HCT116 (cell line): ENCODE results near the gene ELMO2. TPM values are rescaled to one million over a fixed set of nuclear protein-coding genes. Genes with fewer than 3 reads are reported as not detected.

Source experiments
- ATAC-seq: fragments of 200-7000 bp; cut with Tn5 transposase; 2 replicates; pipeline ENCODE4 v1.9.1; 2020; ENCODE audit warnings: mild to moderate bottlenecking, moderate library complexity
- BruUV-seq: library from RNA; stranded (reverse); fragments of 400-500 nt; replicated peaks from 2 replicates; lab custom pipeline; 2021; lab: Mats Ljungman, UMichigan
- CTCF ChIA-PET: fragments of 300-600 bp; sonication (Branson Sonifier 250); formaldehyde crosslinking; loops from one replicate; lab custom pipeline; 2021; ENCODE audit warnings: antibody characterized with exemption; lab: Charles Lee
- POLR2A ChIA-PET: fragments of 300-600, 350-600 bp; sonication (Branson Sonifier 250); formaldehyde crosslinking; loops from one replicate; lab custom pipeline; 2021; ENCODE audit warnings: antibody characterized with exemption; lab: Charles Lee
- RAD21 ChIA-PET, 2 experiments: fragments of 300-600 bp; sonication (Branson Sonifier 250); formaldehyde crosslinking; loops; one replicate each; lab custom pipeline; 2023; ENCODE audit warnings: low total read pairs in 2 of 2; ENCODE audit not compliant: uncharacterized antibody in 2 of 2, unreplicated experiment in 2 of 2, low non-redundant PET in 1 of 2; lab: Charles Lee
- DNase-seq: peaks from one replicate; pipeline ENCODE4 v3.0.0-alpha.2; 2010; ENCODE audit warnings: low read depth, low spot score
- H2AFZ ChIP-seq: fragments of 200-600 bp; shearing (Covaris generic), sonication (generic); 2 replicates; pipeline ENCODE4 v1.6.1; 2017; ENCODE audit warnings: low read depth, mixed run types, mixed read lengths, antibody characterized with exemption, low read length; ENCODE audit not compliant: poor library complexity, severe bottlenecking
- H3K27ac ChIP-seq: 2 replicates; pipeline ENCODE4 v1.5.1; 2012; ENCODE audit warnings: low read depth, low read length
- H3K27me3 ChIP-seq: fragments of 200-600 bp; sonication (generic); 2 replicates; pipeline ENCODE4 v1.6.1; 2016; ENCODE audit warnings: mixed run types, low read length, mixed read lengths; ENCODE audit not compliant: insufficient read depth
- H3K36me3 ChIP-seq, 2 experiments: fragments of 200-500 bp in 1 of 2; fragments of 200-600 bp in 1 of 2; sonication (Bioruptor generic) in 1 of 2; sonication (generic) in 1 of 2; 2 replicates each; pipeline versions ENCODE4 v1.5.1 to v1.6.1; 2014 to 2016; ENCODE audit warnings: low read length in 2 of 2, inconsistent platforms in 1 of 2, mixed read lengths in 1 of 2, mixed run types in 1 of 2; ENCODE audit not compliant: insufficient read depth in 2 of 2, control insufficient read depth in 1 of 2
- H3K4me1 ChIP-seq, 2 experiments: fragments of 200-600 bp in 1 of 2; sonication (generic) in 1 of 2; 2 replicates each; pipeline versions ENCODE4 v1.5.1 to v1.6.1; 2012 to 2017; ENCODE audit warnings: low read length in 2 of 2, inconsistent platforms in 1 of 2, mild to moderate bottlenecking in 1 of 2, mixed read lengths in 1 of 2, mixed run types in 1 of 2, moderate library complexity in 1 of 2; ENCODE audit not compliant: insufficient read depth in 2 of 2, control insufficient read depth in 1 of 2
- H3K4me2 ChIP-seq: fragments of 200-600 bp; sonication (generic); 2 replicates; pipeline ENCODE4 v1.6.1; 2017; ENCODE audit warnings: mixed run types, low read length, mixed read lengths
- H3K4me3 ChIP-seq, 2 experiments: fragments of 200-600 bp in 1 of 2; sonication (generic) in 1 of 2; replicated peaks in 1 of 2; 2 replicates each; pipeline ENCODE4 v1.5.1; 2011 to 2016; ENCODE audit warnings: low read length in 2 of 2, control low read depth in 1 of 2, low read depth in 1 of 2, mild to moderate bottlenecking in 1 of 2, mixed read lengths in 1 of 2, mixed run types in 1 of 2
- H3K79me2 ChIP-seq: fragments of 200-600 bp; sonication (generic); 2 replicates; pipeline ENCODE4 v1.6.1; 2017; ENCODE audit warnings: mild to moderate bottlenecking, mixed run types, low read length, moderate library complexity, mixed read lengths; ENCODE audit not compliant: insufficient read depth
- H3K9ac ChIP-seq: fragments of 200-600 bp; sonication (generic); 2 replicates; pipeline ENCODE4 v1.6.1; 2016; ENCODE audit warnings: low read length, mixed read lengths
- H3K9me2 ChIP-seq: fragments of 200-600 bp; sonication (generic), shearing (Covaris generic); 2 replicates; pipeline ENCODE4 v1.6.1; 2017; ENCODE audit warnings: mixed run types, mild to moderate bottlenecking, moderate library complexity; ENCODE audit not compliant: insufficient read depth
- H3K9me3 ChIP-seq, 2 experiments: fragments of 200-500 bp in 1 of 2; fragments of 200-600 bp in 1 of 2; sonication (Bioruptor generic) in 1 of 2; sonication (generic) in 1 of 2; 2 replicates each; pipeline ENCODE4 v1.6.1; 2014 to 2017; ENCODE audit warnings: low read length in 2 of 2, mixed read lengths in 2 of 2, inconsistent platforms in 1 of 2, low read depth in 1 of 2, mild to moderate bottlenecking in 1 of 2, mixed run types in 1 of 2, moderate library complexity in 1 of 2; ENCODE audit not compliant: control insufficient read depth in 1 of 2, insufficient read depth in 1 of 2
- H4K20me1 ChIP-seq: fragments of 200-600 bp; sonication (generic), shearing (Covaris generic); 2 replicates; pipeline ENCODE4 v1.6.1; 2017; ENCODE audit warnings: mixed run types, mild to moderate bottlenecking, moderate library complexity; ENCODE audit not compliant: insufficient read depth
- CBX3 ChIP-seq: IDR thresholded peaks from 2 replicates; pipeline ENCODE4 v1.6.1; 2012; ENCODE audit warnings: low read depth
- EGR1 ChIP-seq: IDR thresholded peaks from 2 replicates; pipeline ENCODE4 v1.6.1; 2012; ENCODE audit warnings: low read depth
- ELF1 ChIP-seq: IDR thresholded peaks from 2 replicates; pipeline ENCODE4 v1.6.1; 2012; ENCODE audit warnings: low read depth, borderline replicate concordance
- EZH2phosphoT487 ChIP-seq: fragments of 200-600 bp; IDR thresholded peaks from 2 replicates; pipeline ENCODE4 v1.6.1; 2018; ENCODE audit warnings: antibody characterized with exemption, borderline replicate concordance
- MAX ChIP-seq: IDR thresholded peaks from 2 replicates; pipeline ENCODE4 v1.6.1; 2012
- POLR2A ChIP-seq: IDR thresholded peaks from 2 replicates; pipeline ENCODE4 v1.7.0; 2011; ENCODE audit warnings: borderline replicate concordance; ENCODE audit not compliant: insufficient read depth, insufficient read length; ENCODE audit errors: extremely low read depth
- RAD21 ChIP-seq: IDR thresholded peaks from 2 replicates; pipeline ENCODE4 v1.6.1; 2012; ENCODE audit warnings: low read depth, mild to moderate bottlenecking
- REST ChIP-seq: IDR thresholded peaks from 2 replicates; pipeline ENCODE4 v1.6.1; 2012; ENCODE audit warnings: low read depth
- SIN3A ChIP-seq: IDR thresholded peaks from 2 replicates; pipeline ENCODE4 v1.6.1; 2012; ENCODE audit warnings: low read depth
- SP1 ChIP-seq: IDR thresholded peaks from 2 replicates; pipeline ENCODE4 v1.6.1; 2012; ENCODE audit warnings: low read depth
- SRF ChIP-seq: IDR thresholded peaks from 2 replicates; pipeline ENCODE4 v1.6.1; 2012; ENCODE audit warnings: low read depth
- TCF7L2 ChIP-seq: IDR thresholded peaks from 2 replicates; pipeline ENCODE4 v1.7.0; 2011; ENCODE audit warnings: borderline replicate concordance, inconsistent platforms; ENCODE audit not compliant: insufficient read depth, insufficient read length; ENCODE audit errors: extremely low read depth
- YY1 ChIP-seq: IDR thresholded peaks from 2 replicates; pipeline ENCODE4 v1.6.1; 2011; ENCODE audit warnings: low read length, low read depth, moderate library complexity, mild to moderate bottlenecking; ENCODE audit not compliant: insufficient replicate concordance; ENCODE audit errors: extremely low read depth
- ZNF274 ChIP-seq: fragments of 200-500 bp; sonication (Bioruptor generic); IDR thresholded peaks from 2 replicates; pipeline ENCODE4 v1.6.1; 2014; ENCODE audit warnings: mild to moderate bottlenecking, low read depth, low read length, inconsistent platforms
- intact Hi-C: fragments of 100-400 bp; cut with micrococcal nuclease; formaldehyde crosslinking; loops from 2 replicates; pipeline ENCODE4 v1.10.0; 2022
- total RNA-seq: library from RNA; stranded (reverse); gene quantifications from one replicate; pipeline ENCODE4 v1.2.1, GENCODE V29; 2021; ENCODE audit not compliant: unreplicated experiment

Gene ELMO2
- total RNA-seq, 1 experiment from 2014 or later = 22.9 TPM

GRCh38 chr20:46434597-46434996 is 28.2 kb upstream of the ELMO2 start:
- H3K36me3 ChIP-seq = no peaks in the 10 kb centered on the region
- TF ChIP-seq ZNF274 (no peak), SIN3A (no peak), EZH2phosphoT487 (no peak), POLR2A (no peak), TCF7L2 (no peak), REST (no peak), YY1 (no peak), ELF1 (no peak), SRF (no peak), EGR1 (no peak), SP1 (no peak), CBX3 (no peak), RAD21 (no peak), MAX (no peak)
- TF ChIP-seq, all 23 proteins: peak for 0
- H3K9me3 ChIP-seq = no peaks in the 10 kb centered on the region
- ATAC-seq (no peak), DNase-seq (no peak)
- H3K4me3 ChIP-seq = no peak overlapping the region
- H3K27me3 ChIP-seq = peaks cover 49% of the 10 kb centered on the region
- CTCF ChIA-PET = no interaction called here
- H4K20me1 ChIP-seq = no peaks in the 10 kb centered on the region
- intact Hi-C loops = no loop called here
- BruUV-seq = no TSS peak
- H3K4me2 ChIP-seq = no peak overlapping the region
- POLR2A ChIA-PET = no interaction called here
- no peaks in the 10 kb centered on the region for H3K9me2 ChIP-seq
- H3K4me1 ChIP-seq = no peaks in the 10 kb centered on the region
- RAD21 ChIA-PET = no interaction called here
- H3K27ac ChIP-seq = no peak overlapping the region
- H2AFZ ChIP-seq = no peak overlapping the region
- no peaks in the 10 kb centered on the region for H3K79me2 ChIP-seq
- H3K9ac ChIP-seq = no peak overlapping the region
